ENCODE data around the gene ZIC5.

DNA sequence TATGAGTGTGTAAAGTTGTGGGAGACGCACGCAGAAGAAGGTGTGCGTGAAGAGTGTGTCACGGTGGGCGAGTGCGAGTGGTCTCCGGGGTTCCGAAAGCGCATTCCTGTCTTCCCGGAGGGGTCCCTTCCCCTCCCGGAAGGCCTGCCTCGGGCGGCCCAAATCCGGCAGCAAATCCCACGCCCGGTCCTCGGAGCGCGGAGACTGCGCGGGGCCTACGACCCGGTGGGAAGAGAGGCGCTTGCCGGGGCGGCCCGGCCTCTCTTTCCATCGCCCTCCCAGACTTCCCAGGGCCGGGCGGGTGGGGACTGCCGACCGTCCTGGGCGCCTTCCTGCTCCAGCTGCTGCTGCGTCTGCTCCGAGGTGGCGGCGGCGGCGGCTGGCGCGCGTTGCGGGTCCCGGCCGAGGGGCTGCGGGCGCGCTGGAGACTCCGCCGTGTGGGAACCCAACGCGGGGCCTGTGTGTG lies 2.1 kb downstream of the ZIC5 start:
- no peak for TF ChIP-seq CTCF (IDR thresholded peaks at IDR 0.05)
- no peak for TF ChIP-seq POLR2A (IDR thresholded peaks at IDR 0.05)

Data from body of pancreas (tissue), 4 donors.